Cerebellar cortex (tissue), 1 donor: ENCODE measurements around the gene SDK2.

Source experiments
- DNase-seq: peaks from one replicate; pipeline ENCODE4 v3.0.0-alpha.2; 2015; ENCODE audit warnings: low spot score

The SDK2 gene

DNA sequence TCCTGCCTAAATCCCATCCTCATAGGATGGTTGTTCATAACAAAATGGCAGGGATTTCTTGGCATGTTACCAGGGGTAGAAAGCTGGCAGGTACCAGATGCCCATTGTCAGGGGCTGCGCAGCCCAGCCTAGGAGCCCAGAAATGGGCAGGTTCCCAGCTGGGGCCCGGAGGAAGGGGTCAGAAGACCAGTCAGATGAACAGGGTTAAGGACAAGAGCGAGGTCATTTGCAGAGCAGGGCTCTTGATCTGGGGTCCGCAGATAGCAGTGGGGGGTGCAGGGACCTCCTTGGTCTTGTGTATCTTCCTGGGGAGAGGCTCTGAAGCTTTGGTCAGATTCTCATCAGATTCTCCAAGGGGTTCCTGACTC lies 280.1 kb downstream of the SDK2 start:
- no peak for DNase-seq

DNA sequence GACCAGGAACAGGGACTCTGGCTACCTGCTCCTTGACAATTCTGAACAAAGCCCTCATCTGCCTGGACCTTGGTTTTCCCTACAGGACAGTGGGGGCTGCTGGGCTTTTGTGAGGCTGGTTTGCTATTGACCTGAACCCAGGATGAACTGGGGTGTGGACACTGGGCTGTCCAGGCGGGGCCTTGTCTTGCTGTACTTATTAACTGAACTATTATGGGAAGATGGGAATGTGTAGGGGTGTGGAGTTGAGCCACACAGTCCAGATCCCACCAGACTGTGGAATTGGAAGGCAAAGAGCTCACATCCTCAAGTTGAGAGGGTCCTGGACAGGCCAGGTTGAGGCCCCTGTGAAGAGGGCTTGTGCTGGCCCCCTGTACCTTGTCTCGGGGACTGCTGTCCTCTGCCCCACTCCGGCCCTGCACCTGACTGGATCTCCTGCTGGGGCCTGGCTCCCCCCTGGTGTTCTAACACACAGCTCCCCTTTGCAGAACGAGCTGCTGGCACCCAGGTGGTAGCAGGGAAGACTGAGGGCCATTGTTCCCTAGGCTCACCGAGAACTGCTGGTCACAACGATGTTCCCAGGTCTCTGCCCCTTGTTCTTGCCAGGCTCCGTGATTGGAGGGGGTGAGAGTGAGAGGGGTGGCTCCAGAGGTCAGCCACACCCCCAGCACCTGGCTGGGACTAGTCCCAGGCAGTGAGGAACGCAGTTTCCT lies 280.6 kb downstream of the SDK2 start:
- DNase-seq, result no peak

- no peak for DNase-seq
These were observed 281.5 kb downstream of the SDK2 start for GRCh38 chr17:73362697-73363096.

- DNase-seq, result no peak
These were observed 283.1 kb downstream of the SDK2 start for GRCh38 chr17:73360961-73361761.

DNA sequence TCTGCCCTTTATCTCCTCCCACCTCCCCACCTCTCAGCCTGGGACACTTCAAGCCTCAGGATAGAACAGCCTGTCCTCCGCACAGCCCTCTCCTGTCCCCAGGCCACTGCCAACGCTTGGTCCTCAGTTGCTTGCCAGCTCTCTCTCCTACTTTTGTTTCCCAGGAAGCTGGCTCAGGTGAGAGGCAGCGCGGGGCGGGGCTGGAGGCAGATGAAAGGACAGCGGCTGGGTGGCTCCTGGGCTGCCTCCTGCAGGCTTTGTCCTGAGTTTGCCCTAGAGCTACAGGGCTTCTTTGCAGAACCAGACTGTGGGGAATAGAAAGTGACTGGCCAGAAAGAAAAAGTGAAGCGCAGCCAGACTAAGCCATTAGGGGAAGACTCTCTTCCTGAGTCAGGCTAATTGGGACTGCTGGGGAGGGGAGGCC lies 284.2 kb downstream of the SDK2 start:
- no peak for DNase-seq

- no peak for DNase-seq
These were observed 284.9 kb downstream of the SDK2 start for GRCh38 chr17:73359352-73359751.

DNA sequence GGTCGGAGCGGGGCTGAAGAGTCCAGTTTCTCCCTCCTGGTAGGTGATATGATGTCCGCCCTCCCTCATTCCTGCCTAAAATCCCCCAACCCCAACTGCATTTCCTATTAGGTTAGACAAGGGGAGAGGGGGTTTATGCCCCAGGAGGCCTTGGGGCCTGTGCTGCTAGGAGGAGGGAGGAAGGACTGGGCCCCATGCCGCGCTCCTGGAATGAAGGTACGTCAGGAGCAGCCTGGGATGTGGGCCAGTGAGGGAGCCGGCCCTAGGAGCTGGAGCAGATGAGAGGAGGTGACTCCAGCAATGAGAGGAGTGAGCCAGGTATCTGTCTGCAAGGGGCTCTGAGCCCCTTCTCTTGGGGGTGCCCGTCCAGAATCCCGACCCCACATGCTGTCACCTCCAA lies 285.6 kb downstream of the SDK2 start:
- no peak for DNase-seq

- DNase-seq, result no peak
These were observed 286.3 kb downstream of the SDK2 start for GRCh38 chr17:73357981-73358380.

GRCh38 chr17:73357318-73357717 lies 286.9 kb downstream of the SDK2 start:
- DNase-seq, result peak; percentile 83

DNA sequence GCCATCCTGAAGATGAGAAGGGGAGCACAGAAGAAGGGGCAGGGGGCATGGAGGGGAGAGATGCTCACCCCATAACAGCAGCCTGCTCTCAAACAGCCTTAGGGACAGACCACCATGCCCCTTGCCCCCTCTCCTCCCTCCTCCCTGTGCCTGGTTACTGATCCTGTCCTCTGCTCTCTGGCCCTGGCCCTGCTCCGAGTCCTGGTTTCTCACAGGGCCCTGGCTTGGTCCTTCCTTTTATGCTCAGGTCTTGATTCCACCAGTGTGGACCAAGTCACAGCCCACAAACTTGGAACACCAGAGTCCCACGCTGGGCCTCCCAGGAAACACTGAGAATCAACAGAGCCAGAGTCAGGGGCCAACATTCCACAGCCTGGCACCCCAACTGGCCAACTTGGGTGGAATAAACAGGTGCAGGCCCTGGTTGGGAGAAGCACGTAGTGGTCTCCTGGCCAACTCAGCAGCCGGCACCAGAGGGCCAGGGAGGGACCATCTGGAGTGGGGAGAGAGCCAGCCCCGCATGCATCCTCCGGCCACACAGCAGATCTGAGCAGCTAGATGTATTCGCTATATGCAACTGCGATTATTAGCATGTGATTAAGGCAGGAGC lies 287.6 kb downstream of the SDK2 start:
- peak; percentile 81 for DNase-seq

GRCh38 chr17:73354423-73355284 lies 289.6 kb downstream of the SDK2 start:
- DNase-seq, result no peak

GRCh38 chr17:73352261-73352660 lies 292.0 kb downstream of the SDK2 start:
- no peak for DNase-seq

- DNase-seq, result no peak
These were observed 292.5 kb downstream of the SDK2 start for GRCh38 chr17:73351764-73352163.

DNA sequence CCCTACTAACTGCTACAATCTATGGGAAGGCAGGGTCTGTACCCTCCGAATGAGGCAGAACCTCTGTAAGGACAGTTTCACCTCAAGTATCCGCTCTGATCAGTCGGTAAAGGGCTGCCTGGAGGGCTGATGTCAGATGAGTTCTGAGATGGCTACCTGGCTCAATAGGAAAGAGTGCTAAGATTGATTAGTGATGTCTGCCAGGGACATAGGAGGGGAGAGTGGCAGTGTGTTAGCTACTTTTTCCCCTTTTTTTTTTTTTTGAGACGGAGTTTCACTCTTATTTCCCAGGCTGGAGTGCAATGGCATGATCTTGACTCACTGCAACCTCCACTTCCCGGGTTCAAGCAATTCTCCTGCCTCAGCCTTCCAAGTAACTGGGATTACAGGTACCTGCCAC lies 293.4 kb downstream of the SDK2 start:
- no peak for DNase-seq

DNA sequence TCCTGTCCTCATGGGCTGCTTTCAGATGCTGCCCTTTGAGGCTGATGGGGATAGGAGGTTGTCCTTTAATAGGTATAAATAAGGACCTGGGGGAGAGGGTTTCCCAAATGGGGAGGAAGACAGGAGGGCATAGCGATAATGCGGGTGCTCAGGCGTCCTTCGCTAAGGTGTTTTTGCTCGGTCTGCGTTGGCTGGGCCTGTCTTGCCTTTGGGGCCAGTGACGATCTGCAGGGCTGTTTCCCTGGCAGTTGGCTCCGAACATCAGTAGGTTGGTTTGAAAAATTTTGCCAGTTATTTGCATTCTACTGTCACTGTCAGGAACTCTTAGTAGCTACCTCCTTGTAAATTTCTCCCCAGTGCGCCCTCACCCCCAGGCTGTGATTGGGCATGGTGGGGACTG lies 294.6 kb downstream of the SDK2 start:
- no peak for DNase-seq

DNA sequence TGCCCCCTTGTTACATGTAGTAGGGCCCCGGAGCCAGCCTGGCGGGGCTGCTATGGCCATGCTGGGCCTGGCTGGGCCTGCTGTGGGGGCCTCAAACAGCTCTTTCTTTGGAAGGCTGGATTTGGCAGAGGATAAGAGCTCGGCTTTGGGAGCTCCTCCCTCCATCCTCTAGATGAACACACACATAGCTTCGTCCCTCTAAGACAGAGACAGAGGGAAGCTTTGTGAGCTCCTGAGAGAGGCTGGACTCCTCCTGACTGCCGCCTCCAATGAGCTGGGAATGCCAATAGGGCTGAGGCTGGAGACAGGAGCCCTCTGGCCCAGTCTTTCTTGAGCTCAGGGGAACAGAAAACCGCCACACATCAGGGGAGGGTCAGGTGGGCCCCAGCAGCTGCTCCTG lies 295.1 kb downstream of the SDK2 start:
- DNase-seq, result peak; percentile 43

DNA sequence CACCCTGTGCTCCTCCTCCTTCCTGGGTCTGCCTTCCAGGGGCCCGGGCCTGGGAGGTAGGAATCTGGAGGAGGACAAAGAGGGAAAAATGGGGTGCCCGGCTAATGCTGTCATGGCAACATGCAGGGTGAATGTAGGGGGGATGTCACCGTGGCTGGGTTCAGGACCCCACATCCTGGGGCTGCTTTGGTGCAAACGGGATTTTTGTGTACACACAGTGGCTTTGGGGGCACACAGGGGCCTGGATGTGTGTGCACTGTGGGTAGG lies 295.5 kb downstream of the SDK2 start:
- no peak for DNase-seq

GRCh38 chr17:73348018-73348828 lies 296.0 kb downstream of the SDK2 start:
- DNase-seq, result no peak

DNA sequence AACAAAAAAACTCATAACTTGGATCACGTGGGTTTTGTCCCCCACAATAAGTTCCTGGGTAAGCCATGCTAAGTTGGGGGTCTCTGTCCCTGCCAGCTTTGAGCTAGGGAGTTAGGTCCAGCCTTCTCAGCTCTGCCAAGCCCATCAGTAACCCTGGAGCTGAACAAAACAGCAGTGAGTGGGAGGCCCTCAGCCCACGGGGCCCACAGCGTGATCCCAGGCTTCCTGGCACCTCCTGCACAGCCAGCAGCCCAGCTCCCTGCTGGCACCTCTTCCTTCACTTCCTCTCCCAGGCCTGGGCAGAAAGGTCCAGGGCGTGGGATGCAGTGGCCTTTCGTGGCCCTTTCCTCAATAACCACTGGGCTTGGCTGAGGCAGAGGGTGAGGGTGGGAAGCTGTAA lies 296.9 kb downstream of the SDK2 start:
- DNase-seq, result no peak

DNA sequence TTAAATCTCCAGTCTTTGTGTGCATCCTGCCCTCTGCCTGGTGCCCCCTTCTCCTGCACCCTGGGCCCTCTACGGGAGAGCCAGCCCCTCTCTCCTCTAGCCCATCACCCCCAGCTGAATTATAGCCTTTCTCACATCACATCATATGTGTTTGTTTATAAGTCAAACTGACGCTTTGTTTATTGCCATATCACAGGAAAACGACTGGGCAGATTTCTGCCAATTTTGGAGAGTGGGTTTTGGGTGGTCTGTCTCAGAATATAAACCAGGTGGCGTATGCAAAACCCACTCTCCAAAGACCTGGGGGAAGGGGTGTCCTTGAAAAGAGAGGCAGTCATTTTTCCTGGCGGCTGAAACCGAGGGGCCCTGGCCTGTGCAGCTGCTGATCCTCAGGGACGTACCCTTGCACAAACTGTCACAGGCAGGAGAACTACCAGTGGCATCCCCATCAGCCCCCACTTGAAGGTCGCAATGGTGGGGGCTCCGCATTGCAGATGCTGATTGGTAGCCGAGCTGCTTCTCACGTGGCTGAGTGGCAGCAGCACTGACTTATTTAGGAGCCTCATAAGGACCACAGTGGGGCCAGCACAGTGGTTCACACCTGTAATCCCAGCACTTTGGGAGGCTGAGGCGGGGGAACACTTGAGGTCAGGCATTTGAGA lies 297.6 kb downstream of the SDK2 start:
- no peak for DNase-seq
